ENCODE measurements around the gene POPDC3.

POPDC3 gene

DNA sequence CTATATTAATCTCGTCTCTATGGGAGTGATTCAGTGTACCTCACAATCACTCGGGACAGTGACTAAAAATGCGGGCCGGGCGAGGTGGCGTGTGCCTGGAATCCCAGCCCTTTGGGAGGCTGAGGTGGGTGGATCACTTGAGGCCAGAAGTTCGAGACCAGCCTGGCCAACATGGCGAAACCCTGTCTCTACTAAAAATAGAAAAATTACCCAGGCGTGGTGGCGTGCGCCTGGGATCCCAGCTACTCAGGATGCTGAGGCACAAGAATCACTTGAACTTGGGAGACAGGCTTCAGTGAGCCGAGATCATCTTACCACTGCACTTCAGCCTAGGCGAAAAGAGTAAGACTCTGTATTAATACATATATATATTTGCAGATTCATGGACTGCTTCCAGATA is 17.4 kb downstream of the POPDC3 start:
- TF ChIP-seq, protein P1, sequence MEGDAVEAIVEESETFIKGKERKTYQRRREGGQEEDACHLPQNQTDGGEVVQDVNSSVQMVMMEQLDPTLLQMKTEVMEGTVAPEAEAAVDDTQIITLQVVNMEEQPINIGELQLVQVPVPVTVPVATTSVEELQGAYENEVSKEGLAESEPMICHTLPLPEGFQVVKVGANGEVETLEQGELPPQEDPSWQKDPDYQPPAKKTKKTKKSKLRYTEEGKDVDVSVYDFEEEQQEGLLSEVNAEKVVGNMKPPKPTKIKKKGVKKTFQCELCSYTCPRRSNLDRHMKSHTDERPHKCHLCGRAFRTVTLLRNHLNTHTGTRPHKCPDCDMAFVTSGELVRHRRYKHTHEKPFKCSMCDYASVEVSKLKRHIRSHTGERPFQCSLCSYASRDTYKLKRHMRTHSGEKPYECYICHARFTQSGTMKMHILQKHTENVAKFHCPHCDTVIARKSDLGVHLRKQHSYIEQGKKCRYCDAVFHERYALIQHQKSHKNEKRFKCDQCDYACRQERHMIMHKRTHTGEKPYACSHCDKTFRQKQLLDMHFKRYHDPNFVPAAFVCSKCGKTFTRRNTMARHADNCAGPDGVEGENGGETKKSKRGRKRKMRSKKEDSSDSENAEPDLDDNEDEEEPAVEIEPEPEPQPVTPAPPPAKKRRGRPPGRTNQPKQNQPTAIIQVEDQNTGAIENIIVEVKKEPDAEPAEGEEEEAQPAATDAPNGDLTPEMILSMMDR (IDR thresholded peaks at IDR 0.05; ENCODE audit: insufficient read depth, low read depth, low read length, missing control alignments) = no peak
- DNase-seq (ENCODE audit: low read depth) = no peak
- no peak overlapping the region for H3K4me3 ChIP-seq (ENCODE audit: low read depth, low read length)

DNA sequence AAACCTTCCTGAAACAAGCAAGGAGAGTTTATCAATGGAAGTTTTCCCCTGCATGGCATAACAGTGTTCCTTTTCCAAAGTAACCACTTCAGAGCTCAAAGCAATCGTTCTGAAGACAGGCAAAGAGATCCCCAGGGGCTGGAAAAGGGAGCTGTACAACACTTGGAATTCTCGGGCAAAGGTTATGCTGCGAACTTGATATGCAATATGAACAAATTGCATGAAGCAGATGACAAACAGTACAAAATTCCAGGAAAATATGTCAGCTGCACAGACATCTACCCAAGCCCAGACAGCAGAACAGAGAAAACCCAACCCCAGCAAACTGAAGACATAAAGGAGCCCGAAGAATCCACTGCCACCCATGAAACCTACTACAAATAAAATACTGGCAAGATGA is 18.4 kb downstream of the POPDC3 start:
- no peak overlapping the region for H3K4me3 ChIP-seq (ENCODE audit: low read depth, low read length)
- no peak for DNase-seq (ENCODE audit: low read depth)
- TF ChIP-seq, protein P1 (IDR thresholded peaks at IDR 0.05; ENCODE audit: insufficient read depth, low read depth, low read length, missing control alignments) = no peak

DNA sequence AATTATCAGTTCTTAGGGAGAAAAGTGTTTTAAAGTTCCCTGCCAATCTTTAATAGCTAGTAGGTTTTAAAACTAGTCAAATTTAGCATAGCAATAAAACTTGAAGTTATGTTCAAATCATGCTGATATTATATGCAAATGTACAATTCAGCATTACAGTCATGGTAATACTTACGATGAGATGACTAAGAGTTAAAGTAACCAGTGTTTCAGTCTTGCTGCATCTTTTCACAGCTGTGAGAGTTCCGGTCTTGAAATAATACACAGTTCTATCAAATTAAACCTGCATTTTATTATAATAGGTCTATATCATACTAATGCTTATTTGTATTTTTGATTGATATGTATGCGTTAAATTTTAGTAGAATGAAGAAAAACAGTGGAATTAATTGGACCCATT is 26.1 kb downstream of the POPDC3 start:
- TF ChIP-seq, protein P1 (IDR thresholded peaks at IDR 0.05; ENCODE audit: insufficient read depth, low read depth, low read length, missing control alignments) = no peak
- no peak overlapping the region for H3K4me3 ChIP-seq (ENCODE audit: low read depth, low read length)
- DNase-seq (ENCODE audit: low read depth) = peak; percentile 16

DNA sequence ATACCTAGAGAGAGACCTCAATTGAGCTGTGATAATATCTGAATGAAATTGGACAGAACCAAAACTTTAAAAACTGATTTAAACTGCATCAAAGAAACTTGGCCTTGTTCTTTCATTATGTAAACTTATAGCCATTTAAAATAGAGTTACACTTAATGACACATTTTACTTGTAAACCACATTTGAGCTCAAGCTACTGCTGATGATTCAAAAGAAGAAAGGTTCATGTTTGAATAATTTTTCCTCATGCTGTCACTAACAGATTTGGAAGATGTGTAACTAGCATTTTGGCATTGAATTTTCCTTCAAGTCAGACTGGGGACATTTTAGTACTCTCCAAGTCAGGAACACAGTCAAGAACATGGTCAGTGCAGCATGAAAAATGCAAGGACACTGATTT is 26.9 kb downstream of the POPDC3 start:
- no peak overlapping the region for H3K4me3 ChIP-seq (ENCODE audit: low read depth, low read length)
- TF ChIP-seq, protein P1 (IDR thresholded peaks at IDR 0.05; ENCODE audit: insufficient read depth, low read depth, low read length, missing control alignments) = no peak
- no peak for DNase-seq (ENCODE audit: low read depth)

DNA sequence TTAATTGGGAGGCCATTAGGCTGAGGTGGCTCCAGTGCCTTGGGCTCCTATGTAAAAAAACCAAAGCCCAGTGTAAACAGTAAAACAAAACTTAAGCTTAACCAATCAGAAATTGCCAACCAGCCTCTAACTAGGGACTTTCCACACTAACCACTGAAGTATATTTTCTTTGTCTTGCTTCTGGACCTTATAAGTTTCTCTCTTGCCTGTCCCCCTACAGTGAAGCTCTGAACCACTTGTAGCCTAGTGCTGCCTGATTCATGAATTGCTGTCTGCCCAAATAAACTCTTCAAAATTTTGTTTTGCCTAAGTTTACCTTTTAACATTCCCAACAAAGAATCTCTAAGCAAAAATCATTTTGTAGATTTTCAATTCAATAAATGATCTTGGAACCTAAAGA is 28.2 kb downstream of the POPDC3 start:
- DNase-seq (ENCODE audit: low read depth) = peak; percentile 56
- TF ChIP-seq, protein P1 (IDR thresholded peaks at IDR 0.05; ENCODE audit: insufficient read depth, low read depth, low read length, missing control alignments) = no peak
- H3K4me3 ChIP-seq (ENCODE audit: low read depth, low read length) = no peak overlapping the region

DNA sequence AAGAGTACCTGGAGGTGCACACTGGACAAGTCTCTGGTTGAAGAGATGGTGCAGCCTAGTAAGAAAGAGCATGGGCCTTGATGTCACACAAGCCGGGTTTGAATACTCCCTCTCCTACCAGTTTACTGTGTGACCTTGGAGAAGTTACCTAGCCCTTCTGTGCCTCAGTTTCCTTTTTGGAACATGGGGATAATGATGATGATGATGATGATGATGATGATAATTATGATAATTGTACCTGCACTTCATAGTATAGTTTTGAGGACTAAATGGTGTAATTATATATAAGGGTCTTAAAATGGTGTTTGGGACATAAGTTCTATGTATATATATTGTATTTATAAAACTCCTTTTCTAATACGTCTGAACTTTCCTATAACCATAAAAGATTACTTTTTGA is 41.7 kb downstream of the POPDC3 start:
- no peak for DNase-seq (ENCODE audit: low read depth)
- TF ChIP-seq, protein P1 (IDR thresholded peaks at IDR 0.05; ENCODE audit: insufficient read depth, low read depth, low read length, missing control alignments) = no peak
- H3K4me3 ChIP-seq (ENCODE audit: low read depth, low read length) = no peak overlapping the region

DNA sequence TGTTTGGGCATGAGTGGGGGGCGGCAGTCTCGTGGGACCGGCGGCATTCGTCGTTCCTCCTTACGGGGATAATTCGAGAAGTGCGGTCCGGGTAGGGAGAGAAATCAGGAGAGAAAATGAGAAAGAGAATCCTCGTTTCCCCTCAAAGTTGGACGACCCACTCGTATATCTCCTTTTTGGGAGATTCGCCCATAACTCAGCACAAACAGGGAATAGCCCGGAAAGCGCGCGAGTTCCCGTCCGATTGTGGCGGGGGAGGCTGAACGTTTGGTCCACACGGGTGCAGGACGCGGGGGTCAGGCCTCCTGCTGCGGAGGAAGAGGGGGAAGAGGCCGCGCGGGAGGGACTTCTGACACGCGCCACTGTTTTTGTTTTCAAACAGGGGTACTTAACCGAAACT is 42.4 kb downstream of the POPDC3 start:
- TF ChIP-seq, protein P1 (IDR thresholded peaks at IDR 0.05; ENCODE audit: insufficient read depth, low read depth, low read length, missing control alignments) = no peak
- DNase-seq (ENCODE audit: low read depth) = no peak
- peak overlapping the region; percentile 62 for H3K4me3 ChIP-seq (ENCODE audit: low read depth, low read length)
